ENCODE data around the gene HEXIM2.

The HEXIM2 gene

DNA sequence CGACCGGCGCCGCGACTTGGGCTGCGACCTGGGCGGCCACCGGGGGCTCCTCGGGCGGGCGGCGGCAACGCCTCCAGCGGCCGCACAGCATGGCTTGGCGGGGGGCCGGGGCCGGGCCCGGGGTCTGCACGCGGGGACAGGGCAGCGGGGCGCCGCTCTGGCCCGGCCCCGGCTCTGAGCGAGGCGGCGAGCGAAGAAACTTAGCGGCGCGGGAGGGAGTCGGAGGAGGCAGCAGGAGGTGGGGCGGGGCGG, 29.4 kb upstream of the HEXIM2 start, which contains the start of gene PLCD3:
Gene PLCD3 (minus strand): TSS at position 196 of the 252 bp plus-strand sequence. CDS start 105 bp downstream, at position 91.
- intact Hi-C loops (cut with DNase I; ENCODE audit: low total_unique reads) = loop anchor here (5.0 kb wide), 2 partner anchors 35 to 215 kb away; partner anchors contain the start of gene GFAP
- Histone ChIP-seq H3K4me1 (peaks cover 6 to 68% (median 58%) of the 10 kb centered on the region in 4 donors), H3K27me3 (no peaks in the 10 kb centered on the region), H3K9me3 (no peaks in the 10 kb centered on the region), H3K27ac (peak within 1 kb of the TSS; percentile 98 to 99), H3K36me3 (no peaks in the 10 kb centered on the region), H3K4me3 (peak within 1 kb of the TSS; percentile 70 to 94)
- TF ChIP-seq, protein P1, sequence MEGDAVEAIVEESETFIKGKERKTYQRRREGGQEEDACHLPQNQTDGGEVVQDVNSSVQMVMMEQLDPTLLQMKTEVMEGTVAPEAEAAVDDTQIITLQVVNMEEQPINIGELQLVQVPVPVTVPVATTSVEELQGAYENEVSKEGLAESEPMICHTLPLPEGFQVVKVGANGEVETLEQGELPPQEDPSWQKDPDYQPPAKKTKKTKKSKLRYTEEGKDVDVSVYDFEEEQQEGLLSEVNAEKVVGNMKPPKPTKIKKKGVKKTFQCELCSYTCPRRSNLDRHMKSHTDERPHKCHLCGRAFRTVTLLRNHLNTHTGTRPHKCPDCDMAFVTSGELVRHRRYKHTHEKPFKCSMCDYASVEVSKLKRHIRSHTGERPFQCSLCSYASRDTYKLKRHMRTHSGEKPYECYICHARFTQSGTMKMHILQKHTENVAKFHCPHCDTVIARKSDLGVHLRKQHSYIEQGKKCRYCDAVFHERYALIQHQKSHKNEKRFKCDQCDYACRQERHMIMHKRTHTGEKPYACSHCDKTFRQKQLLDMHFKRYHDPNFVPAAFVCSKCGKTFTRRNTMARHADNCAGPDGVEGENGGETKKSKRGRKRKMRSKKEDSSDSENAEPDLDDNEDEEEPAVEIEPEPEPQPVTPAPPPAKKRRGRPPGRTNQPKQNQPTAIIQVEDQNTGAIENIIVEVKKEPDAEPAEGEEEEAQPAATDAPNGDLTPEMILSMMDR (IDR thresholded peaks at IDR 0.05) = no peak
- no peak for DNase-seq

DNA sequence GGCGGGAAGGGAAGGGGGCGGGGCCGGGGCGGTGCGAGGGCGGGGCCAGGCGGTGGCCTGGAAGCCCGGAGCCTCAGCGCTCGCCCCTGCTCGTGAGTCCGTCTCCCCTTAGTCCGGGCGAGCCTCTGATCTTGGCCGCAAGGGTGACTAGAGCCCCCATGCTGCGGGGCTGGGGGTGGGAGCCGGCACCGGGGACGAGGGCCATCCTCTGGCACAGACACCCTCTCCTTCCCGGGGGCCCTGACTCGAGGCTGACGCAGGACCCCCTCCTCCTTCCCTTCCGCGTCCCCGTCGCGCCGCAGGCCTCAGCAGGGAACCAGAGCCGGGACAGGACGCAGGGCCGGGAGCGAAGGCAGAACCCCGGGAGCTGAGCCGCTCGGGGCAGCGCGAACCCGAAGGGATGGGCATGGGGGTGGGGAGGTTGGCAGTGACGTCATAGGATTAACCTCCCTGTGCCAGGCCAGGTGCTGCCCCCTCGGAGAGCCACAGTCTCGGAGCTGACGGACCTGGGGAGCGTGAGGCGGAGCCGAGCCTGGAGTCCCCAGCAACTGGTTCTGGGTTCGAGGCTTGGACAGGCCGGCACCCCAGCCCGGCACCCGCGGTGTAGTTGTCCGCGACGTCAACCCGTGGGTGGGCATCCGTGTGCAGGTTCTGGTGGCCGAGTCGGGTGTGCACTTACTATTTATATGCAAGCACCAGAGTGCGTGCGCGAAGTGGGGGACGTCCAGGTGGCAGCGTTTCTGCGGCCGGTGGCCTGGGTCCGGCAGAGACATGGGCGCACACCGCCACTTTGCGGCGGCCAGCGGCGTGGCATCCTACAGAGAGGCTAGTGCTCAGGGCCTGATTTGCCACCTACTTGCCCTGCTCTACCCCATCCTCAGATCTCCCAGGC, 28.9 kb upstream of the HEXIM2 start:
- intact Hi-C loops (cut with DNase I; ENCODE audit: low total_unique reads) = loop anchor here (5.0 kb wide), 2 partner anchors 36 to 216 kb away; partner anchors contain the start of gene GFAP

DNA sequence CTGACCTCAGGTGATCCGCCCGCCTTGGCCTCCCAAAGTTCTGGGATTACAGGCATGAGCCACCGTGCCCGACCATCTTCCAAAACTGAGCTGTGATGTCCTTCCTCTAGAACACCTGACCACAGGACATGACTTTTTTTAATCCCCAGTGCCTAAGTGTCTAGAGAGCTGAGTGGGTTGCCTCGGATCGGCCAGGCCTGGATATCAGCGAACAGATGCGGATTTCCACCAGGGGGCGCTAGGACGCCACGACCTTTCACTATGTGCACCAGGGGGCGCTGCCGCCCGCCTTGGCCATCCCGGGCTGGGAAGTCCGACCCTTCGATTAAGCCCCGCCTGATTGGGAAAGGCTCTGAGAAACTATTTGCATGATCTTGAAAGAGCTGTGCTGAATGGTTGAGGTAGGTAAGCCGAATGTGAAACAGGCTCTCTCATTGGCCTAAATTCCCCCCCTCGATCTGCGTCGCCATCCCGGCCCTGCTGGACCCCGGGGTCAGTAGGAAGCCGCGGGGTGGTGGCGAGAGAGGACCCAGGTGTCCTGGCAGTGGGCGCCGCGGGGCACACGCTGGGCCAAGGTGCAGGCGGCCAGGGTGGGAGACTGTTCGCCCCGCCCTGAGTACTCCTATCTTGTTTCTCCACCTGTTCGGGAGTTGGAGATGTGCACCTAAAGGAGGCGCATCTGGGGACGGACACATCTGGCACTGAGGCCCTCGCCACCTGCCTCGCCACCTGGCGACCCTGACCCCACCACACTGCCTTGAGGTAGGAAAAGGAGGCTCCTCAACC, 26.3 kb upstream of the HEXIM2 start, which contains the start of gene ACBD4:
Gene ACBD4 (plus strand): TSS at position 496 of the 786 bp plus-strand sequence. CDS start 458 bp downstream, outside the sequence.
- intact Hi-C loops (cut with DNase I; ENCODE audit: low total_unique reads) = no loop called here

More for the DNA sequence above, 28.9 kb upstream of the HEXIM2 start:
- peaks cover 6 to 64% (median 52%) of the 10 kb centered on the region in 4 donors for H3K4me1 ChIP-seq
- H3K4me3 ChIP-seq = peak overlapping the region; percentile 70 to 94
- TF ChIP-seq, protein P1 (IDR thresholded peaks at IDR 0.05) = peak; percentile 88 to 93
- H3K36me3 ChIP-seq = peaks cover 0 to 4% (median 2%) of the 10 kb centered on the region in 3 donors
- no peaks in the 10 kb centered on the region for H3K27me3 ChIP-seq
- peak; percentile 88 to 92 for DNase-seq
- H3K9me3 ChIP-seq = no peaks in the 10 kb centered on the region
- peak overlapping the region; percentile 98 to 99 for H3K27ac ChIP-seq

DNA sequence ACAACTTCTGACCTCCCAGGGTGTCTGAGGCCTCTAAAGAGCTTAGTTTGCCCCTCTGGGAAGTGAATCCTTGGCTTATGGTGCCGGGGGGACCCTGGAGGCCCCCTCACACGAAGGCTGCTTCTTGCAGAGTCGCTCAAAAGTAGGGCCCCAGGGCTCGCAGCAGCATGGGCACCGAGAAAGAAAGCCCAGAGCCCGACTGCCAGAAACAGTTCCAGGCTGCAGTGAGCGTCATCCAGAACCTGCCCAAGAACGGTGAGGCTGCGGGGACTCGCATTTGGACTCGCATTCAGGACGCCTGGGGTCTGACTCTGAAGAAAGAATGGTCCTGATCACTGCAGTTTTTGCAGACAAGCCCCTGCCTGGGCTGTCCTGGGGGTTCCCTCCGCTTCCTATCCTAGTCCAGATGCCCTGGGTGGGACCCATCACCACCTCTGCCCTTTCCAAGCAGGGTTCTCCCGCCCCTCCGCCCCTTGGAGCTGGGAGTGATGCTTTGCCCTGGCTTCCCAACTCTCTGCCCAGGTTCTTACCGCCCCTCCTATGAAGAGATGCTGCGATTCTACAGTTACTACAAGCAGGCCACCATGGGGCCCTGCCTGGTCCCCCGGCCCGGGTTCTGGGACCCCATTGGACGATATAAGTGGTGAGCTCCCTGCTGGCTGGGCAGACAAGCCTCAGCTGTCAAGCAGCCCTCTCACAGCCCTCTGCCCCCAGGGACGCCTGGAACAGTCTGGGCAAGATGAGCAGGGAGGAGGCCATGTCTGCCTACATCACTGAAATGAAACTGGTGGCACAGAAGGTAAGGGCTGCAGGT, 25.5 kb upstream of the HEXIM2 start:
- DNase-seq = no peak
- peak overlapping the region; percentile 84 to 93 for H3K27ac ChIP-seq
- peaks cover 6 to 30% (median 19%) of the 10 kb centered on the region in 4 donors for H3K4me1 ChIP-seq
- H3K9me3 ChIP-seq = no peaks in the 10 kb centered on the region
- no peaks in the 10 kb centered on the region for H3K27me3 ChIP-seq
- TF ChIP-seq, protein P1 (IDR thresholded peaks at IDR 0.05) = no peak
- peaks cover 0 to 26% (median 9%) of the 10 kb centered on the region in 3 donors for H3K36me3 ChIP-seq
- intact Hi-C loops (cut with DNase I; ENCODE audit: low total_unique reads) = loop anchor here (2.0 kb wide), 1 partner anchor 61 kb away; no protein-coding TSS in a partner anchor
- peak overlapping the region; percentile 62 to 92 for H3K4me3 ChIP-seq

More for the DNA sequence above, 26.3 kb upstream of the HEXIM2 start, which contains the start of gene ACBD4:
- Histone ChIP-seq H3K9me3 (no peaks in the 10 kb centered on the region), H3K4me3 (peak within 1 kb of the TSS; percentile 62 to 92), H3K4me1 (peaks cover 6 to 38% (median 27%) of the 10 kb centered on the region in 4 donors), H3K36me3 (peaks cover 0 to 26% (median 9%) of the 10 kb centered on the region in 3 donors), H3K27me3 (no peaks in the 10 kb centered on the region), H3K27ac (peak within 1 kb of the TSS; percentile 84 to 93)
- TF ChIP-seq, protein P1 (IDR thresholded peaks at IDR 0.05) = peak; percentile 100
- peak; percentile 96 to 97 for DNase-seq
